Islet precursor cell (in vitro differentiated cells): ENCODE data around the gene MICOS13.
A peak's percentile ranks its signal among the peaks of the same experiment; 100 is the strongest.
"Not testable (repeated sequence)": the region's sequence is repeated elsewhere in the genome, so short reads cannot be mapped to it uniquely, and the experiment has no call there.

ENCODE experiments used
- DNase-seq: peaks from one replicate; pipeline ENCODE4 v3.0.0-alpha.2; 2018

MICOS13 gene

DNA sequence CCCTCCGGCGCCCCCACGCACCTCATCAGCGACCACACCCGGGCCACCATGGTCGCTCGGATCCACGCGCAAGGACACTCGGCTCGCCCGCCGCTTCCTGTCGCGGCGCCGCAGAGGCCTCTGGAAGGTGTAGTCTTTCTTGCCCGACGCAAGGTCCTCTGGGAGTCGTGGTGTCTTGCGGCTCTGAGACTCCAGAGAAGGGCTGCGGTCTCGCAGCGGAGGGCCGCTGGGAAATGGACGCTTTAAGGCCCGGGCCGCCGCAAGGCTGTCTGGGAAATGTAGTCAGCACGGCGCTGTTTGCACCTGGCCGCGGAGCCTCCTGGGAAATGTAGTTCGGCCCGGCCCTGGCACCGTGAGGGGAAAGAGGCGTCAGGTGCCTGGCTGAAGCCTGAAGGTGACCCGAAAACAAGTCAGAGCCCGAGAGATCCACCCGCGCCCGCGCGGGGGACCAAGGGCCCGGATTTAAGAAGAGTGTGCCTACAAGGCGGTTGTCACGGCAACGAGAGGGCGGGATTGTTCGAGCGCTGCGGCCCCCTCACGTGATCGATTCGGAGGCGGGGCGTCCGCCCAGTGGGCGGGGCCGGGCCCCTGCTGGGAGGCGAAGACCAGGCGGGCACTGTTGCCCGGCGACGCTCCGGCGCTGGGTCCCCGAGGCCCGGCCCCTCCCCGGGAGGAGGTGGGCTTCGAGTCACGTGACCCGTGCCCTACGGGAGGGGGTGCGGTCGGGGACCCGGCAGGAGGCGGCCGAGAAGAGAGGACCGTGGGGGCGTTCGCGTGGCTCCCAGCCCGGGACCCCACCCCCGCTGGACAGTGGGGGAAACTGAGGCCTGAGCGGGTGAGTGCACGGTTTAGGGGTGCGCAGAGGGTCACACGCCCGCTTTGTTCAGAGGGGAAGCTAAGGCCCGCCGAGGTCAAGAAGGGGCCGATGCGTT is at the start of gene MICOS13, which contains the start of gene HSD11B1L:
Gene MICOS13, minus strand, starts transcription at position 80 of the 932 bp plus-strand sequence. Its CDS starts 30 bp downstream, at position 50.
Gene HSD11B1L, plus strand, starts transcription at position 591 of the 932 bp plus-strand sequence. CDS start 3,806 bp downstream, outside the sequence.
- DNase-seq, result peak; percentile 99

DNA sequence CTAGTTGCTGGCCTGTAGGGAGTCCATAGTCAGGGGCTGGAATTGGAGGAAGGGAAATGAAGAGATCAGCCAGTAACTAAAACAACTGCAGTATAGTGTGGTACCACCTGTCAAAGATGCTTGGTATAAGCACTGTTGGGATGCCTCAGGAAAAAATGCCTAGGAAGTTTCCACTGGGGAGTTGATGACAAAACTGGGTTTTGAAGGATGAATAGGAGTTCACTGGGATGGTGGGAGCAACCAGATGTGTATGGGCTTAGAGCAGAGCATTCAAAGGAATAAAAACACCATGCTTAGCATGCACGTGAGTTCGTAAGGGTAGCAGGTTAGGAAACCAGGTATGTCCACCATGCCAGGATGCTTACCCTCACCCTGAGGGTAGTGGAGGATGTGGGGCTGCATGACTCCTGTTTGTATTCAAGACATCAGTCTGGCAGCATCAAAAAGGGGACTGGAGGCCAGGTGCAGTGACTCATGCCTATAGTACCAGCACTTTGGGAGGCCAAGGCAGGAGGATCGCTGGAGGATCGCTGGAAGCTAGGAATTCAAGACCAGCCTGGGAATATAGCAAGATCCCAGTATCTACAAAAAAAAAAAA is 47.2 kb upstream of the MICOS13 start:
- no peak for DNase-seq

DNA sequence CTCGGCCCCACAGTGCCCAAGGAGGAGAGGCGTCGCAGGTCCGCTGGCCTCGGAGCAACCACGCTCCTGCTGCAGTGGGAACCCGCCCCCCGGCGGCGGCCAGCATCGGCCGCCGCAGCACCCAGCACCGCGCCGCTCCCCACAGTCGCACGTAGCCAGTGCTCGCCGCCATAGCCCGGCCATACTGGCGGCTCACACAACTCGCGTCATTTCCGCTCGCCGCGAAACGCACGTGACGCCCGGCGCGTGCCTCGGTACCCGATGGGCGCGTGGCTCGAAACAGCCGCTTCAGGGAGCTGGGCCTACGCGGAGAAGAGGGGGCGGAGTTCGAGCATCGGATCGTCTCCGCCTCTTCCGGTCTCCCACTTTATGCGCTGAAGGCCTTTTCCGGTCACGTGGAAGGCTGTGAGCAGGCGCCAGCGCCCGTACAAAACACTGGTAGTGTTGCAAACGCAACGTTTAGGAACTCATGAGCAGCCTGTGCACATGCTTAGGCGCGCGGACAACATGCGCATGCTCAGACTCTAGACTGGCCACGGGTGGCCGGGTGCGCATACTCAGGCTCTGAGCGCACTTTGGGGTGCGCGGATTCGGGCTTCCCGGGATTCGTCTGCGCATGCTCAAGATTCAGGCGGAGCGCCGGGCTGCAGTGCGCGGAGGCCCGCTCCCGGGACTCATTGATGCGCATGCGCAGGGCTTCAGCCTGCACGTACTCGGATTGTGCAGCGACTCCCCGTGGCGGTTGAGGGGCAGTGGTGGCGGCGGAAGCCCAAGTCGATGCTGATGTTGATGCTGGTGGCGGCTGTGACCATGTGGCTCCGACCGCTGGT is 39.9 kb upstream of the MICOS13 start, which contains the start of the genes CATSPERD and LONP1:
Gene CATSPERD, plus strand, starts transcription at position 677 of the 830 bp plus-strand sequence. Its CDS starts 101 bp downstream, at position 778.
Gene LONP1, minus strand, starts transcription at position 186 of the 830 bp plus-strand sequence. Its CDS starts 14 bp downstream, at position 172.
- peak; percentile 99 for DNase-seq

GRCh38 chr19:5719274-5719960 is 39.1 kb upstream of the MICOS13 start:
- DNase-seq, result no peak

DNA sequence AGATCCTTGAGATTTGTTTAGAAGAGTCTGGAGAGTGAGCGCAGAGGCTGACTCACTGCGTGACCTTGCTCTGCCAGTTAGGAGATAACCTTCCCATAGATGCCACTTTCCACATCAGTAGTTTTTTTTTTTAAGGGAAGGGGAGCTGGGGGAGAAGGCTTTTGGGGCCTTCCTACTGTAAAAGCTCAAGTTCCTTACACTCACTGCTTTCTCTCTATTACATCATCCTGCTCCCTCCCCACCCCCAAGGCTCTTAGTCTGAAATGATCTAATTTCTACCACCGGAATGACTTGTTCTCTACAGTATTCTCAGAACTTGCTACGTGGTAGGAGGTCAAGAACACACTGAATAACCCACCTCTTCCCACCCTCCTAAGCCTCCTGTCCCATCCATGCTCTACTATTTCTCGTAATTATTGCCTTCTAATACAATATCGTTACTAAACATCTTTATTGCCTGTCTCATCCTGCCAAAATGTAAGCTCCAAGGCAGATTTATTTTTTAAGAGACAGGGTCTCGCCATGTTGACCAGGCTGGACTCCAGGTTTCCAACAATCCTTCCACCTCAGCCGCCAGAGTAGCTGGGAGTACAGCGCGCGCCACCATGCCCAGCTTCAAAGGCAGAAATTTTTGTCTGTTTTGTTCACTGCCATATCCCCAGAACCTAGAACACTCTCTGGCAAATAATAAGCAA is 38.4 kb upstream of the MICOS13 start:
- DNase-seq, result peak; percentile 64

- peak; percentile 58 for DNase-seq
Measured at GRCh38 chr19:5718037-5718578, 37.8 kb upstream of the MICOS13 start.

DNA sequence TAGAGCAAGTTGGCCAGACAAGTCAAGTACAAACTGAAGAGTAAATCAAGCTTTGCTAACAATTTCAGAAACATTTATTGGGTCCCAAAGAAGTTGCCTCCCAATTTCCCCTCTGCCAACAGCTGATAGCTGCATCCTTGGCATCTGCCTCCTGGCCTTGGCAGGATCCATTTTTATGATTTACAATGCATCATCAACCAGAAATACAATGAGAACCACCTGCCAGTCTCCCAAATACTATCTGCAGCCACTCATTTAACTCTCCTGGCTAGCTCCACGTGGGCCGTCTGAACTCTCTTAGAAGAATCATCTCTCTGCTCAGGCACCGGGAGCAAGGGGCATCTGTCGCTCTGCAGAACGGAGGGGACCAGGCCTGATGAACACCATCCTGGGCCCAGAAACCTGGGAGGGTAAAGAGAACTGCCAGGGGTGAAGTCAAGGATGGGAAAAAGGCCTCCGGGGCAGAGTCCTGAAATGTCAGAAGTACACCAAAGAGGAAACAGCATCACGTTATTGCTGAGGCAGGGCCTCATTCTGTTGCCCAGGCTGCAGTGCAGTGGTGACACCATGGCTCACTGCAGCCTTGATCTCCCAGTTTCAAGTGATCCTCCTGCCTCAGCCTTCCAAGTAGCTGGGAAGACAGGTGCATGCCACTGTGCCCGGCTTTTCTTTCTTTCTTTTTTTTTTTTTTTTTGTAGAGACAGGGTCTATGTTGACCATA is 37.1 kb upstream of the MICOS13 start:
- DNase-seq, result no peak

DNA sequence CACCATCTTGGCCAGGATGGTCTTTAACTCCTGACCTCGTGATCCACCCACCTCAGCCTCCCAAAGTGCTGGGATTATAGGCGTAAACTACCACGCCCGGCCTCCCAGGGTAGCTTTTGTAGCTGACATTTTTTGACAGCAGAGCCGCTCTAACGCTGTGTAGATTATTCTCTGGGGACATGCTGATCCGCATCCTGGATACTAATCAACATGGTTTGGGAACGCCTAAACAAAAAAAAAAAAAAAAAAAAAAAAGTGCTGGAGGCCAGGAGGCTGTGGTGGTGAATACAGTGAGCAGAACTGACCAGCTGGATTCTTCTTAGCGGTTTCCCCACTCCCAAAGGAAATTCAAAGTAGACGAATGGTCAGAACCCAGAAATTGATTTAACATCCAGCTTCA is 34.5 kb upstream of the MICOS13 start:
- no peak for DNase-seq

DNA sequence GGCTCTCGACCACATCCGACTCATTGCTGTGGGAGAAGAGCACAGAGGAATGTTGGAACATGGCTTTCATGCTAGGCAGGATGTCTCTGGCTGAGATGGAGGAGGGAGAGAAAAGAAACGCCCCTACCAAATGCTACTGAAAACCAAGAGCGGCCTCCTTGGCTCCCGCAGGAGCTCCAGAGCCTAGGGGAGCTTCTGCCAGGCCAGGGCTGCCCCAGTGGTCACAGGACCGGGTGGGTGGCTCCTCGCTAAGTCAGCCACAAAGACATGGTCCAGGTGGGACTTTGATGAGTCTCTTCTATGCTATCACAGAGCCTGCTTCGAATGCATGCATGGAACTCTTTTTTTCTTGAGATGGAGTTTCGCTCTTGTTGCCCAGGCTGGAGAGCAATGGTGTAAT is 32.9 kb upstream of the MICOS13 start:
- DNase-seq, result no peak

DNA sequence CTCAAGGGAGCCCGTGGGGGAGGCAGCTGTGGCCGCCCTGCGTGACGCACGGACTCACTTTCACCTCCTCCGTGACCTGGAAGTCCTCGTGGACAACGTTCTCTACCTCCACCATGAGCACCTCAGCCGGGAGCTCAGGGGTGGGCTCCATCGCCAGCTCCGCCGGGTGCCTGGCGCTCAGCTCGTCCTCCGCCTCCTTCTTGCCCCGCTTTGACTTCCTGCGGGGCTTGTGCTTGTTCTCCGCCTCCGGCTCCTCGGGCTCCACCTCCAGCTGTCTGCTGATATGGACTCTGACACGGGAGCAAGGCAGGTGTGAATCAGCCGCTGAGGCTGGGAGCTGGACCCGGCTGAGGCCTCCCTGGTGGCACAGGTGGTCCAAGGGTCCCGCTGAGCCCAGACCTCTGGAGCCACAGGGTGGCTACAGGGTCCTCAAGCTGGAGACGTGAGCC is 31.4 kb upstream of the MICOS13 start:
- DNase-seq, result no peak

- DNase-seq, result no peak
Measured at GRCh38 chr19:5711025-5711424, 30.7 kb upstream of the MICOS13 start.

DNA sequence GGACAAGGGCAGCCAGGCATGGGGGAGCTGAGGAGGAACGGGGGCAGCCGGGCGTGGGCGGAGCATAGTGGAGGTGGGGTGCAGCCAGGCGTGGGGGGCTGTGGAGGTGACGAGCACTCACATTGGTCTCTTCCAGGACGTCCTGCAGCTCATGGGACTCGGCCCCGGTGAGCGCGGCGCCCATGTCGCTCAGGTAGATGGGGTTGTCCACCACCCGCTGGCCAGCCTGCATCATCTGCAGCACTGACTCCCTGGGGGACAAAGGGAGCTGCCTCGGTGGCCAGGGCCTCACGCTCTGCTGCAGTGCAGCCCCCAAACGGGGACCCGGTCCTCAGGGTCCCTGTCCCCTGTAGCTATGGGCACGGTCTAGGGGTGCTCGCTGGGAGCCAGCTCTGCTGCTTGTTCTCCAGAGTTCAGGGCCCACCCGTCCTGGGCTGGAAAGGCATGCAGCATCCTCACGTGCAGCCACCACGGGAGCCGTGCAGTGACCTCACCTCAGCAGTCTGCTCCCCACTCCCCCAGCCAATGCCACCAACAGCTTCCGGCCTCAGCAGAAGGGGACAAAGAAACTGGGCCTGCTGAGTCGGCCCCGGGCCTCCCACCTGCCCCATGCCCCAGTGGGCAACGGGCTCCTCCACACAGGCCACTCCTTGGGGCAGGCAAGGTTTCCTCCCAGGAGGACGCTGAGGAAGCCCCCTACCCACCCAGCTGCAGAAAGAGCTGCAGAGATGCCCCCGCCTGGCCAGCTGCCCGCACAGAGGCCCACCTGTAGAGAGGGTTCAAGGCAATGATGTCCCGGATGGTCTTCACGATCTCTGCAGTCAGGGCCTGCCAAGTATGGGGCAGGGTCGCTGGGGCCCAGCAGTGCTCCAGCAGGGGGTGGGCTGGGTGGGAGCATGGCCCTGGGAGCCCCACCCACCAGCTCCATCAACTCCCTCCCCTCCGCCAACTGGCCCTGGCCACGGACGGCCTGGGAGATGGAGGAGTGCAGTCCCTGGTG is 27.6 kb upstream of the MICOS13 start:
- DNase-seq, result peak; percentile 54

DNA sequence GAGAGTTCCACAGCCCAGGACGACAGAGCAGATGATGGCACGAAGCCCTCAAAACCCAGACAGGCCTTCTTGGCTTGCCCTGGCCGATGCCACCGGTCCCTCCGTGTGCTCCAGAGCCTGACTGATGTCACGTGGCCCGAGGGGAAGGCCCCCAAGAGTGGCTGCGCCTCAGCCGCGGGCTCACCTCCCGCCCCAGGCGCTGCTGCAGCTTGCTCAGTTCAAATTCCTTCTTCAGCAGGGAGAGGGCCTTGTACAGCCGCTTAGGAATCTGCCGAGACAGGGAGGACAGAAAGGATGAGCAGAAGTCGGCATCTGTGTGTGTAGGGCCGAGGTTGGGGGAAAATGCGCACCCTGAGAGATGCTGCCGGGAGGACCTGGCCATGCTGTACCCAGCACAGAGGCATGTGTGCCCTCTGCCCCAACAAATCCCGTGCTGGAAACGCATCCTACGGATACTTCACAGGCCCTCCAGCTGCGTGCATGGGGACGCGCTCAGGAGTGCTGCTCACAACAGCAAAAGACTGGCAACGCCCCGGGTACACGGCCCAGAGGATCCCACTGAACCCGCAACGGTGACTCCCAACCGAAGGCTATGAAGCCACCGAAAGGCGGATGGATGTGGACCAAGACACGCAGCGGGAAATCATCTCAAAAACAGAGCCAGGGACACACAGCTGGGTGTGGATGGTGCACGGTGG is 26.7 kb upstream of the MICOS13 start:
- no peak for DNase-seq

DNA sequence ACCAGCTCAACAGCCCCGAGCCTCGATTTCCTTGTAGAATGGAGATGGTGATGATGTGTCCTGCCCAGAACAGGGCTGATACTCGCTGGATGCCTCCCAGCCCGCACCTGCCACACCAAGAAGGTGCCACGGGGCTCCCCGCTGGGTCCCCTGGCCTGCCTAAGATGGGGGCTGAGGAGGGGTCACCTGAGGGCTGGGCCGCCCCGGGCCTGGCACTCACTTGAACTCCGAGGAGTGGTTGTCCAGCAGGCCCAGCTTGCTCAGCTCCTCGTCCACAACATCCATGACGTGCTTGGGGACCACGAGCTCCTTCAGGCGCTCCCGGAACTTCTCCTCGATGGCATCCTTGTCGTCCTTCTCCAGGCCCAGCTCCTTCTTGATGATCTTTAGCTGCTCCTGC is 25.2 kb upstream of the MICOS13 start:
- no peak for DNase-seq

DNA sequence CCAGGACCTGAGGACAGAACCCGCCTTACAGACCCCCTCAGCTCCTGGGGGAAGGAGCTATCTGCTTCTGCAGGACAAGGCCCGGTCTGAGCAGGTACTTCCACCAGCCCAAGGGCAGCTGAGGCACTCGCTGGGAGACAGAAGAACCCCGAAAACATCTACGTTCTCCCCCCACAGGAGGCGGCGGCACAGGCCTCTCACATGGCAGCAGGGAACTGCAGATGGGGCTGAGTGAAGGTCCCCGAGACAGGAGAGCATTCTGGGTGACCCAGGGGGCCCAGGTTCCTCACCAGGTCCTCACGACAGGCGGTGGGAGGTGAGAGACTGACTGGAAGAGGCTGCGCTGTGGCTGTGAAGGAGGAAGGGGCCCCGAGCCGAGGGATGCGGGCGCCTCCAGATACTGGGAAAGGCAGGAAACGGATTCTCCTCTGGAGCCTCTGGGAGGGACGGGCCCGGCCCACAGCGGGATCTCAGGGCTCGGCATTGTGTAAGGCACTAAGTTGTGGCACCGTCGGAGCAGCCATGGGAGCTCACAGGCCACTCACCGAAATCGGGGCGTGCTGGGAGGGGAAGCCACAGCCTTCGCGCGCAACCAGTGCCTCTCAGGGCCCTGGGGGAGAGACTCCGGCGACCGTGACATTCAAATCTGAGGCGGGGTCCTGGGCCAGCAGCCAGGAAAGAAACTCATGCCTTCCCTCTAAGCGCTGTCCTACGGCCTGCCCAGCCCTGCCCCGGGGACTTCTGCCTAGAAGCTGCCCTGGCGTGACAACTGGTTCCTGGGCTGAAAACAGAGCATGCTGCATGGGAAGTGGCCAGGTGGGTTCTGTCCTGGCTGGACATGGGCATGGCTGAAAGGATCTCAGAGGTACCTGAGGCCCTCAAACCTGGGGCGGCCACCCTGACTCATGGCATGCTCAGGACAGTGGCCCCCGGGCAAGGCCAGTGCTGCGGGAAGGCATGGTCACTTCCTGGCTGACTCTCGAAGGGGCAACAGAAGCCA is 23.8 kb upstream of the MICOS13 start:
- no peak for DNase-seq

GRCh38 chr19:5702053-5702410 is 21.7 kb upstream of the MICOS13 start:
- not testable (repeated sequence) for DNase-seq

DNA sequence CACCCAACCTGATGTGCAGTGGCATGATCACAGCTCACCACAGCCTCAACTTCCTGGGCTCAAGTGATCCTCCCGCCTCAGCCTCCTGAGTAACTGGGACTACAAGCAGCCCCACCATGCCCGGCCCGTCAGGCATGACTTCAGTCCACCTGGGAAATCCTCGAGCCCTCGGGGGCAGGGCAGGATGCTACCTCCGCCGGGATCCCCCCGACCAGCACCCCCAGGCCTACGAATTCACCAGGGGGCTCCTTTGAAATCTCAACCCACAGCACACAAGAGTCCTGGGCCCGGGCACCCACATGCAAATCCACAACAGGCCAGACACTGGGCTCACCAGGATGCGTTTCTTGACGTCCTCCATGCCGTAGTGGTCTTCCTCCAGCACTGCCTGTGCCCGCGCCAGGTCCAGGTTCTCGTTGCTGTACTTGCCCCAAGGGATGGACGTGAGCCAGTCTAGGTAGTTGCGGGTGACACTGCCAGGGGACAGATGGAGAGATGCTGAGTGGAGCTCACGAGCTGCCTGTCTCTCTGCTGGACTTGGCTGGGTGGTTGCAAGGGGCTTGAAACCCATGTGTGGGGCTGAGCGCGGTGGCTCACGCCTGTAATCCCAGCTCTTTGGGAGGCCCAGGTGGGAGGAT is 20.3 kb upstream of the MICOS13 start:
- no peak for DNase-seq
